ENCODE data around the gene PDK2. TPM values are rescaled to one million over a fixed set of nuclear protein-coding genes. Genes with fewer than 3 reads are reported as not detected.

The PDK2 gene
- total and polyA plus RNA-seq, 2 donors (not counting 1 experiment from before 2014, with no cell fraction given): 19.2 to 41.0 TPM

- Histone ChIP-seq H2AFZ (ENCODE audit: low read length) (no peak overlapping the region), H3K4me1 (ENCODE audit: control insufficient read depth, extremely low read depth, insufficient read depth, low read length) (peaks cover 69% of the 10 kb centered on the region), H3K4me2 (ENCODE audit: extremely low read depth, insufficient read depth, low read length) (no peak overlapping the region), H3K4me3 (replicated peaks in 1 of 4; ENCODE audit: control extremely low read depth in 1 of 4, insufficient read depth in 1 of 4, low read depth in 3 of 4, low read length in 4 of 4) (peak overlapping the region in 1 of 4 experiments; percentile 10), H3K36me3 (ENCODE audit: control insufficient read depth, insufficient read depth, low read length) (peaks cover 2% of the 10 kb centered on the region), H3K79me2 (ENCODE audit: control insufficient read depth, insufficient read depth, low read length) (peaks cover 85% of the 10 kb centered on the region), H3K27ac (ENCODE audit: insufficient read depth, low read length) (peak overlapping the region; percentile 62), H4K20me1 (ENCODE audit: control insufficient read depth, extremely low read depth, insufficient read depth, low read length) (no peaks in the 10 kb centered on the region), H3K9ac (ENCODE audit: insufficient read depth, low read length) (no peak overlapping the region), H3K9me3 (ENCODE audit: control insufficient read depth, insufficient read depth, low read depth, low read length) (no peaks in the 10 kb centered on the region), H3K27me3 (ENCODE audit: control insufficient read depth, insufficient read depth, low read length) (no peaks in the 10 kb centered on the region)
- DNase-seq (ENCODE audit: low read depth in 2 of 2): peak; percentile 75 to 89
- no peak for TF ChIP-seq EZH2 (IDR thresholded peaks at IDR 0.05; ENCODE audit: low read length, missing control alignments)
- no peak for TF ChIP-seq CTCF (conservative IDR thresholded peaks at IDR 0.05 in 1 of 2, IDR thresholded peaks at IDR 0.05 in 1 of 2; ENCODE audit: low read depth in 1 of 2, low read length in 2 of 2)
Observed at GRCh38 chr17:50062293-50063243, 32.6 kb upstream of the PDK2 start.

- peak in 1 of 2 donors; percentile 61 for DNase-seq (ENCODE audit: low read depth in 2 of 2)
- Histone ChIP-seq H3K9me3 (ENCODE audit: control insufficient read depth, insufficient read depth, low read depth, low read length) (no peaks in the 10 kb centered on the region), H3K4me2 (ENCODE audit: extremely low read depth, insufficient read depth, low read length) (peak overlapping the region; percentile 48), H2AFZ (ENCODE audit: low read length) (no peak overlapping the region), H4K20me1 (ENCODE audit: control insufficient read depth, extremely low read depth, insufficient read depth, low read length) (no peaks in the 10 kb centered on the region), H3K79me2 (ENCODE audit: control insufficient read depth, insufficient read depth, low read length) (peaks cover 81% of the 10 kb centered on the region), H3K9ac (ENCODE audit: insufficient read depth, low read length) (no peak overlapping the region), H3K4me3 (replicated peaks in 1 of 4; ENCODE audit: control extremely low read depth in 1 of 4, insufficient read depth in 1 of 4, low read depth in 3 of 4, low read length in 4 of 4) (no peak overlapping the region), H3K27ac (ENCODE audit: insufficient read depth, low read length) (peak overlapping the region; percentile 86), H3K27me3 (ENCODE audit: control insufficient read depth, insufficient read depth, low read length) (no peaks in the 10 kb centered on the region), H3K4me1 (ENCODE audit: control insufficient read depth, extremely low read depth, insufficient read depth, low read length) (peaks cover 65% of the 10 kb centered on the region), H3K36me3 (ENCODE audit: control insufficient read depth, insufficient read depth, low read length) (peaks cover 8% of the 10 kb centered on the region)
- TF ChIP-seq CTCF (conservative IDR thresholded peaks at IDR 0.05 in 1 of 2, IDR thresholded peaks at IDR 0.05 in 1 of 2; ENCODE audit: low read depth in 1 of 2, low read length in 2 of 2): no peak
- no peak for TF ChIP-seq EZH2 (IDR thresholded peaks at IDR 0.05; ENCODE audit: low read length, missing control alignments)
Observed at GRCh38 chr17:50063561-50064252, 31.4 kb upstream of the PDK2 start.

Data from fibroblast of lung (primary cell).